Mucosa of gallbladder (tissue), 1 donor: Measurements from ENCODE around the gene SLC9B1. TPM values are rescaled to one million over a fixed set of nuclear protein-coding genes. Genes with fewer than 3 reads are reported as not detected.
A peak's percentile ranks its signal among the peaks of the same experiment; 100 is the strongest.
"Not testable (repeated sequence)": the region's sequence is repeated elsewhere in the genome, so short reads cannot be mapped to it uniquely, and the experiment has no call there.

ENCODE experiments used
- DNase-seq: peaks from one replicate; pipeline ENCODE4 v3.0.0-alpha.2; 2020; ENCODE audit warnings: low spot score
- total RNA-seq: library from RNA; stranded (reverse); gene quantifications from one replicate; pipeline ENCODE4 v1.2.1, GENCODE V29; 2021
- donor health status: DM: no; HTN: no; CAD: no.

The SLC9B1 gene
- total RNA-seq, 1 donor from 2014 or later: 0.81 TPM

GRCh38 chr4:103011378-103012025 lies 8.0 kb downstream of the SLC9B1 start:
- peak; percentile 73 for DNase-seq

- DNase-seq: no peak
These were observed 8.7 kb downstream of the SLC9B1 start for GRCh38 chr4:103010804-103011203.

GRCh38 chr4:103008875-103009729 lies 10.4 kb downstream of the SLC9B1 start:
- DNase-seq: peak; percentile 28

GRCh38 chr4:103002551-103002950 lies 17.0 kb downstream of the SLC9B1 start:
- DNase-seq: no peak

GRCh38 chr4:102994803-102995202 lies 24.7 kb downstream of the SLC9B1 start:
- DNase-seq: no peak

GRCh38 chr4:102993985-102994384 lies 25.5 kb downstream of the SLC9B1 start:
- not testable (repeated sequence) for DNase-seq

GRCh38 chr4:102988429-102989020 lies 31.0 kb downstream of the SLC9B1 start:
- DNase-seq: no peak

GRCh38 chr4:102981005-102981404 lies 38.5 kb downstream of the SLC9B1 start:
- no peak for DNase-seq

- DNase-seq: not testable (repeated sequence)
These were observed 57.7 kb downstream of the SLC9B1 start for GRCh38 chr4:102961813-102962212.

- no peak for DNase-seq
These were observed 60.0 kb downstream of the SLC9B1 start for GRCh38 chr4:102959496-102959895.

- DNase-seq: no peak
These were observed 74.4 kb downstream of the SLC9B1 start for GRCh38 chr4:102945066-102945465.

- not testable (repeated sequence) for DNase-seq
These were observed 81.4 kb downstream of the SLC9B1 start for GRCh38 chr4:102938063-102938462.

- DNase-seq: no peak
These were observed 83.8 kb downstream of the SLC9B1 start for GRCh38 chr4:102935716-102936115.

GRCh38 chr4:102919697-102920096 lies 99.8 kb downstream of the SLC9B1 start:
- not testable (repeated sequence) for DNase-seq

- DNase-seq: no peak
These were observed 100.6 kb downstream of the SLC9B1 start for GRCh38 chr4:102918859-102919258.

GRCh38 chr4:102901804-102902203 lies 117.7 kb downstream of the SLC9B1 start:
- DNase-seq: no peak

- DNase-seq: not testable (repeated sequence)
These were observed 121.9 kb downstream of the SLC9B1 start for GRCh38 chr4:102897610-102898009.

- DNase-seq: not testable (repeated sequence)
These were observed 123.0 kb downstream of the SLC9B1 start for GRCh38 chr4:102896547-102896946.

- DNase-seq: not testable (repeated sequence)
These were observed 129.6 kb downstream of the SLC9B1 start for GRCh38 chr4:102889866-102890265.

- DNase-seq: not testable (repeated sequence)
These were observed 130.9 kb downstream of the SLC9B1 start for GRCh38 chr4:102888570-102888969.

- DNase-seq: no peak
These were observed 136.2 kb downstream of the SLC9B1 start for GRCh38 chr4:102883278-102883677.

GRCh38 chr4:102881343-102881742 lies 138.2 kb downstream of the SLC9B1 start:
- DNase-seq: no peak

GRCh38 chr4:102878901-102879300 lies 140.6 kb downstream of the SLC9B1 start:
- no peak for DNase-seq
